Esophagus muscularis mucosa (tissue), 4 donors: Measurements from ENCODE around the gene CDCP2. TPM values are rescaled to one million over a fixed set of nuclear protein-coding genes. Genes with fewer than 3 reads are reported as not detected.

Source experiments
- DNase-seq: peaks from one replicate; pipeline ENCODE4 v3.0.0-alpha.2; 2017; ENCODE audit errors: extremely low spot score
- H3K27ac ChIP-seq, 4 donors: fragments of 200-600 bp; sonication (generic); replicated peaks in 1 of 4; 1 replicate in 3 of 4; 2 replicates in 1 of 4; pipeline ENCODE4 v1.5.1; 2016 to 2019; ENCODE audit warnings: mild to moderate bottlenecking in 1 of 4
- H3K27me3 ChIP-seq, 4 donors: fragments of 200-600 bp; sonication (generic); one replicate each; pipeline versions ENCODE4 v1.5.1 to v1.6.0; 2016 to 2019
- H3K36me3 ChIP-seq, 4 donors: fragments of 200-600 bp; sonication (generic); one replicate each; pipeline ENCODE4 v1.5.1; 2016 to 2019
- H3K4me1 ChIP-seq, 4 donors: fragments of 200-600 bp; sonication (generic); one replicate each; pipeline ENCODE4 v1.5.1; 2016 to 2019
- H3K4me3 ChIP-seq, 4 donors: fragments of 200-600 bp; sonication (generic); 1 replicate in 2 of 4; 2 replicates in 2 of 4; pipeline ENCODE4 v1.5.1; 2016 to 2019; ENCODE audit warnings: mild to moderate bottlenecking in 4 of 4, moderate library complexity in 1 of 4
- H3K9me3 ChIP-seq, 4 donors: fragments of 200-600 bp; sonication (generic); 1 replicate in 3 of 4; 2 replicates in 1 of 4; pipeline ENCODE4 v1.5.1; 2016 to 2019
- CTCF ChIP-seq, 3 experiments: fragments of 200-600 bp in 2 of 3; fragments of 450-650 bp in 1 of 3; sonication (generic) in 2 of 3; IDR thresholded peaks; one replicate each; pipeline ENCODE4 v1.5.1; 2017 to 2019; ENCODE audit warnings: antibody characterized with exemption in 3 of 3, mild to moderate bottlenecking in 2 of 3, moderate library complexity in 1 of 3
- EP300 ChIP-seq: sonication (generic); formaldehyde crosslinking; IDR thresholded peaks from one replicate; pipeline ENCODE4 v1.6.1; 2017; ENCODE audit warnings: antibody characterized with exemption
- POLR2A ChIP-seq: fragments of 450-650 bp; IDR thresholded peaks from one replicate; pipeline ENCODE4 v1.6.1; 2017; ENCODE audit warnings: antibody characterized with exemption, moderate library complexity, mild to moderate bottlenecking, low read depth
- POLR2AphosphoS5 ChIP-seq, 2 donors: sonication (generic); formaldehyde crosslinking; IDR thresholded peaks; one replicate each; pipeline ENCODE4 v1.6.1; 2017; ENCODE audit warnings: antibody characterized with exemption in 2 of 2
- WGBS: methylation state at CpG from one replicate; pipeline ENCODE4 v1.1.5; 2018; 5-methylcytosine and 5-hydroxymethylcytosine counted together
- intact Hi-C: fragments of 100-400 bp; cut with DNase I; formaldehyde crosslinking; loops from one replicate; pipeline ENCODE4 v1.15.1; 2023
- total RNA-seq, 4 donors: library from RNA; depleted of rRNA; stranded (reverse); fragments of >200 nt; gene quantifications; one replicate each; pipeline versions ENCODE4 v1.1.0 to v1.2.1, GENCODE V29; 2016

CDCP2 gene
- total RNA-seq, 4 donors from 2014 or later: 0.26 to 0.40 (median 0.33) TPM; not detected in 1

- intact Hi-C loops: loop anchor here (5.0 kb wide), 1 partner anchor 311 kb away; no protein-coding TSS in a partner anchor
- H3K36me3 ChIP-seq: peaks cover 0 to 57% (median 15%) of the 10 kb centered on the region in 4 donors
- H3K27ac ChIP-seq: no peak overlapping the region
These were observed 28.0 kb upstream of the CDCP2 start for GRCh38 chr1:54180701-54181360.

GRCh38 chr1:54178296-54179070, 25.7 kb upstream of the CDCP2 start:
- intact Hi-C loops: no loop called here
- no peaks in the 10 kb centered on the region for H3K9me3 ChIP-seq
- peaks cover 0 to 5% (median 0%) of the 10 kb centered on the region in 4 donors for H3K4me1 ChIP-seq
- peaks cover 0 to 66% (median 21%) of the 10 kb centered on the region in 4 donors for H3K36me3 ChIP-seq
- TF ChIP-seq POLR2AphosphoS5 (IDR thresholded peaks at IDR 0.05): no peak
- TF ChIP-seq POLR2A: no peak
- no peak for TF ChIP-seq EP300
- 88% methylated on average over 9 of the region's 9 CpGs for WGBS
- no peaks in the 10 kb centered on the region for H3K27me3 ChIP-seq
- no peak overlapping the region for H3K27ac ChIP-seq
- H3K4me3 ChIP-seq: no peak overlapping the region
- no peak for DNase-seq

More at GRCh38 chr1:54180701-54181360, 28.0 kb upstream of the CDCP2 start:
- no peak for DNase-seq
- Histone ChIP-seq H3K27me3 (no peaks in the 10 kb centered on the region), H3K4me3 (no peak overlapping the region), H3K9me3 (no peaks in the 10 kb centered on the region), H3K4me1 (no peaks in the 10 kb centered on the region)
- WGBS: 95% methylated on average over 5 of the region's 5 CpGs
- TF ChIP-seq EP300 (no peak), POLR2AphosphoS5 (IDR thresholded peaks at IDR 0.05) (no peak), CTCF (IDR thresholded peaks at IDR 0.05) (no peak)

- Histone ChIP-seq H3K9me3 (no peaks in the 10 kb centered on the region), H3K4me1 (peaks cover 0 to 5% (median 0%) of the 10 kb centered on the region in 4 donors), H3K27me3 (no peaks in the 10 kb centered on the region), H3K36me3 (peaks cover 0 to 62% (median 23%) of the 10 kb centered on the region in 4 donors), H3K4me3 (no peak overlapping the region), H3K27ac (no peak overlapping the region)
- 96% methylated on average over 8 of the region's 8 CpGs for WGBS
- no peak for DNase-seq
- TF ChIP-seq CTCF (IDR thresholded peaks at IDR 0.05) (no peak), POLR2A (no peak), POLR2AphosphoS5 (IDR thresholded peaks at IDR 0.05) (no peak), EP300 (no peak)
- intact Hi-C loops: no loop called here
These were observed 24.9 kb upstream of the CDCP2 start for GRCh38 chr1:54177726-54178125.

GRCh38 chr1:54176621-54177327, 24.0 kb upstream of the CDCP2 start:
- DNase-seq: no peak
- 88% methylated on average over 6 of the region's 6 CpGs for WGBS

More at GRCh38 chr1:54176621-54177327, 24.0 kb upstream of the CDCP2 start:
- Histone ChIP-seq H3K4me3 (no peak overlapping the region), H3K27me3 (no peaks in the 10 kb centered on the region), H3K36me3 (peaks cover 0 to 59% (median 24%) of the 10 kb centered on the region in 4 donors), H3K27ac (no peak overlapping the region), H3K4me1 (peaks cover 0 to 5% (median 0%) of the 10 kb centered on the region in 4 donors), H3K9me3 (no peaks in the 10 kb centered on the region)
- TF ChIP-seq CTCF (IDR thresholded peaks at IDR 0.05) (no peak), EP300 (no peak), POLR2AphosphoS5 (IDR thresholded peaks at IDR 0.05) (no peak), POLR2A (no peak)
- intact Hi-C loops: no loop called here
